Naive thymus-derived CD4-positive, alpha-beta T cell (primary cell): Measurements from ENCODE around the gene DUS1L. TPM values are rescaled to one million over a fixed set of nuclear protein-coding genes. Genes with fewer than 3 reads are reported as not detected.

ENCODE experiments used
- ATAC-seq: fragments of 150-1000 bp; cut with Tn5 transposase; 2 replicates; pipeline ENCODE4 v1.10.0; 2021; ENCODE audit warnings: mild to moderate bottlenecking, moderate library complexity
- CTCF ChIA-PET: fragments of 350-600 bp; sonication (Branson Sonifier 250); formaldehyde crosslinking; loops from one replicate; lab custom pipeline; 2021; ENCODE audit warnings: antibody characterized with exemption; lab: Charles Lee
- POLR2A ChIA-PET: fragments of 350-600 bp; sonication (Branson Sonifier 250); formaldehyde crosslinking; loops from one replicate; lab custom pipeline; 2021; ENCODE audit warnings: antibody characterized with exemption, inconsistent platforms; lab: Charles Lee
- DNase-seq, 9 donors: peaks; one replicate each; pipeline versions ENCODE4 v3.0.0 to v3.0.0-alpha.2; 2020 to 2022; ENCODE audit warnings: mixed read lengths in 1 of 9
- H3K27ac ChIP-seq: one replicate; pipeline ENCODE4 v1.7.0; 2013; ENCODE audit warnings: mild to moderate bottlenecking, low read depth, low read length, moderate library complexity
- H3K27me3 ChIP-seq, 2 donors: one replicate each; pipeline ENCODE4 v1.7.0; 2013; ENCODE audit warnings: low read length in 2 of 2, mild to moderate bottlenecking in 2 of 2, moderate library complexity in 2 of 2; ENCODE audit not compliant: control insufficient read depth in 2 of 2, insufficient read depth in 2 of 2
- H3K36me3 ChIP-seq, 3 experiments: 1 replicate in 2 of 3; 2 replicates in 1 of 3; pipeline ENCODE4 v1.7.0; 2013; ENCODE audit warnings: low read length in 3 of 3, mild to moderate bottlenecking in 3 of 3, moderate library complexity in 1 of 3; ENCODE audit not compliant: insufficient read depth in 3 of 3, control insufficient read depth in 2 of 3
- H3K4me1 ChIP-seq, 2 donors: one replicate each; pipeline ENCODE4 v1.7.0; 2013; ENCODE audit warnings: low read length in 2 of 2, mild to moderate bottlenecking in 2 of 2, moderate library complexity in 1 of 2; ENCODE audit not compliant: control insufficient read depth in 2 of 2, insufficient read depth in 2 of 2
- H3K4me3 ChIP-seq: 2 replicates; pipeline ENCODE4 v1.7.0; 2013; ENCODE audit warnings: mild to moderate bottlenecking, low read length
- H3K9me3 ChIP-seq, 3 experiments: 1 replicate in 2 of 3; 2 replicates in 1 of 3; pipeline ENCODE4 v1.7.0; 2013; ENCODE audit warnings: low read length in 3 of 3; ENCODE audit not compliant: control insufficient read depth in 2 of 3
- H3K27ac Mint-ChIP-seq, 9 donors: one replicate each; pipeline ENCODE4 v1.8.0; 2020 to 2022; ENCODE audit warnings: mixed read lengths in 9 of 9, mild to moderate bottlenecking in 8 of 9, moderate library complexity in 5 of 9, inconsistent platforms in 2 of 9
- H3K27me3 Mint-ChIP-seq, 5 donors: one replicate each; pipeline ENCODE4 v1.8.0; 2021 to 2022; ENCODE audit warnings: mixed read lengths in 5 of 5, mild to moderate bottlenecking in 1 of 5
- H3K36me3 Mint-ChIP-seq, 5 donors: one replicate each; pipeline ENCODE4 v1.8.0; 2020 to 2022; ENCODE audit warnings: mixed read lengths in 5 of 5, mild to moderate bottlenecking in 3 of 5, inconsistent platforms in 1 of 5
- H3K4me1 Mint-ChIP-seq, 7 donors: one replicate each; pipeline ENCODE4 v1.8.0; 2020 to 2022; ENCODE audit warnings: mixed read lengths in 7 of 7, mild to moderate bottlenecking in 3 of 7, inconsistent platforms in 1 of 7
- H3K4me3 Mint-ChIP-seq, 10 donors: one replicate each; pipeline ENCODE4 v1.8.0; 2020 to 2022; ENCODE audit warnings: mild to moderate bottlenecking in 10 of 10, mixed read lengths in 10 of 10, moderate library complexity in 6 of 10, inconsistent platforms in 2 of 10
- H3K9me3 Mint-ChIP-seq, 11 donors: one replicate each; pipeline ENCODE4 v1.8.0; 2020 to 2022; ENCODE audit warnings: mixed read lengths in 11 of 11, mild to moderate bottlenecking in 4 of 11, inconsistent platforms in 1 of 11, moderate library complexity in 1 of 11
- intact Hi-C, 2 donors: fragments of 100-400 bp; cut with micrococcal nuclease; formaldehyde crosslinking; loops; one replicate each; pipeline ENCODE4 v1.15.1; 2023
- polyA plus RNA-seq, 2 donors: library from polyadenylated mRNA; unstranded; fragments of 300-500 nt; fragmentation: Illumina TruSeq; gene quantifications; one replicate each; pipeline ENCODE4 v1.2.3, GENCODE V29; 2021
- total RNA-seq, 6 experiments: library from RNA in 5 of 6; stranded (reverse) in 5 of 6; gene quantifications; 1 replicate in 5 of 6; 2 replicates in 1 of 6; pipeline ENCODE4 v1.2.3 and lab custom pipeline; 2021 to 2026

DUS1L gene
- total and polyA plus RNA-seq, 7 experiments from 2014 or later, result 52.9 to 157 (median 143) TPM

GRCh38 chr17:82092995-82093751 is 27.6 kb upstream of the DUS1L start:
- Histone ChIP-seq H3K27me3 (no peaks in the 10 kb centered on the region), H3K27ac (no peak overlapping the region), H3K4me3 (no peak overlapping the region), H3K9me3 (no peaks in the 10 kb centered on the region), H3K4me1 (peaks cover 4 to 12% of the 10 kb centered on the region in 2 donors), H3K36me3 (peaks cover 0 to 74% (median 5%) of the 10 kb centered on the region in 3 experiments)
- POLR2A ChIA-PET, result no interaction called here
- peaks cover 0 to 3% (median 2%) of the 10 kb centered on the region in 5 donors for H3K36me3 Mint-ChIP-seq
- DNase-seq (peak in 1 of 9 donors; percentile 6), ATAC-seq (no peak)
- CTCF ChIA-PET, result no interaction called here
- peak overlapping the region in 1 of 9 donors; percentile 71 for H3K27ac Mint-ChIP-seq
- H3K27me3 Mint-ChIP-seq, result no peaks in the 10 kb centered on the region
- peak overlapping the region in 1 of 10 donors; percentile 45 for H3K4me3 Mint-ChIP-seq
- H3K4me1 Mint-ChIP-seq, result peaks cover 0 to 4% (median 0%) of the 10 kb centered on the region in 7 donors
- intact Hi-C loops, result loop anchor here in 1 of 2 donors (10.0 kb wide), 1 partner anchor 58 kb away; the partner anchor contains the start of genes DCXR and RAC3
- H3K9me3 Mint-ChIP-seq, result no peaks in the 10 kb centered on the region

- Histone ChIP-seq H3K27me3 (no peaks in the 10 kb centered on the region), H3K9me3 (no peaks in the 10 kb centered on the region), H3K36me3 (peaks cover 0 to 80% (median 5%) of the 10 kb centered on the region in 3 experiments), H3K4me1 (peaks cover 4 to 12% of the 10 kb centered on the region in 2 donors), H3K27ac (no peak overlapping the region), H3K4me3 (no peak overlapping the region)
- ATAC-seq, result no peak
- Mint-ChIP-seq H3K4me3 (no peak overlapping the region), H3K27me3 (no peaks in the 10 kb centered on the region), H3K4me1 (peaks cover 0 to 4% (median 0%) of the 10 kb centered on the region in 7 donors), H3K36me3 (peaks cover 0 to 3% (median 2%) of the 10 kb centered on the region in 5 donors), H3K9me3 (no peaks in the 10 kb centered on the region), H3K27ac (no peak overlapping the region)
- POLR2A ChIA-PET, result no interaction called here
- DNase-seq, result no peak
- intact Hi-C loops, result loop anchor here in 1 of 2 donors (10.0 kb wide), 1 partner anchor 58 kb away; the partner anchor contains the start of genes DCXR and RAC3
- CTCF ChIA-PET, result no interaction called here
Observed at GRCh38 chr17:82092628-82092994, 27.0 kb upstream of the DUS1L start.

- Mint-ChIP-seq H3K4me1 (peaks cover 0 to 4% (median 0%) of the 10 kb centered on the region in 7 donors), H3K4me3 (peak overlapping the region in 1 of 10 donors; percentile 41), H3K9me3 (no peaks in the 10 kb centered on the region), H3K36me3 (peaks cover 0 to 3% (median 2%) of the 10 kb centered on the region in 5 donors), H3K27ac (no peak overlapping the region), H3K27me3 (no peaks in the 10 kb centered on the region)
- DNase-seq, result no peak
- Histone ChIP-seq H3K27ac (no peak overlapping the region), H3K36me3 (peaks cover 0 to 85% (median 5%) of the 10 kb centered on the region in 3 experiments), H3K4me3 (no peak overlapping the region), H3K27me3 (no peaks in the 10 kb centered on the region), H3K4me1 (peaks cover 4 to 12% of the 10 kb centered on the region in 2 donors), H3K9me3 (no peaks in the 10 kb centered on the region)
- intact Hi-C loops, result loop anchor here in 1 of 2 donors (10.0 kb wide), 1 partner anchor 57 kb away; the partner anchor contains the start of genes DCXR and RAC3
- ChIA-PET POLR2A (no interaction called here), CTCF (no interaction called here)
- ATAC-seq, result no peak
Observed at GRCh38 chr17:82092094-82092586, 26.5 kb upstream of the DUS1L start.

GRCh38 chr17:82091264-82092066 is 25.9 kb upstream of the DUS1L start:
- Mint-ChIP-seq H3K4me1 (peaks cover 0 to 4% (median 0%) of the 10 kb centered on the region in 7 donors), H3K27me3 (no peaks in the 10 kb centered on the region), H3K27ac (no peak overlapping the region), H3K36me3 (peaks cover 0 to 3% (median 2%) of the 10 kb centered on the region in 5 donors), H3K4me3 (no peak overlapping the region), H3K9me3 (no peaks in the 10 kb centered on the region)
- ChIA-PET POLR2A (no interaction called here), CTCF (no interaction called here)
- peaks cover 0 to 91% (median 5%) of the 10 kb centered on the region in 3 experiments for H3K36me3 ChIP-seq
- H3K27me3 ChIP-seq, result no peaks in the 10 kb centered on the region
- H3K4me3 ChIP-seq, result no peak overlapping the region
- H3K4me1 ChIP-seq, result peaks cover 0 to 5% of the 10 kb centered on the region in 2 donors
- no peaks in the 10 kb centered on the region for H3K9me3 ChIP-seq
- intact Hi-C loops, result loop anchor here in 1 of 2 donors (10.0 kb wide), 1 partner anchor 57 kb away; the partner anchor contains the start of genes DCXR and RAC3
- DNase-seq (peak in 1 of 9 donors; percentile 8), ATAC-seq (no peak)
- H3K27ac ChIP-seq, result no peak overlapping the region

DNA sequence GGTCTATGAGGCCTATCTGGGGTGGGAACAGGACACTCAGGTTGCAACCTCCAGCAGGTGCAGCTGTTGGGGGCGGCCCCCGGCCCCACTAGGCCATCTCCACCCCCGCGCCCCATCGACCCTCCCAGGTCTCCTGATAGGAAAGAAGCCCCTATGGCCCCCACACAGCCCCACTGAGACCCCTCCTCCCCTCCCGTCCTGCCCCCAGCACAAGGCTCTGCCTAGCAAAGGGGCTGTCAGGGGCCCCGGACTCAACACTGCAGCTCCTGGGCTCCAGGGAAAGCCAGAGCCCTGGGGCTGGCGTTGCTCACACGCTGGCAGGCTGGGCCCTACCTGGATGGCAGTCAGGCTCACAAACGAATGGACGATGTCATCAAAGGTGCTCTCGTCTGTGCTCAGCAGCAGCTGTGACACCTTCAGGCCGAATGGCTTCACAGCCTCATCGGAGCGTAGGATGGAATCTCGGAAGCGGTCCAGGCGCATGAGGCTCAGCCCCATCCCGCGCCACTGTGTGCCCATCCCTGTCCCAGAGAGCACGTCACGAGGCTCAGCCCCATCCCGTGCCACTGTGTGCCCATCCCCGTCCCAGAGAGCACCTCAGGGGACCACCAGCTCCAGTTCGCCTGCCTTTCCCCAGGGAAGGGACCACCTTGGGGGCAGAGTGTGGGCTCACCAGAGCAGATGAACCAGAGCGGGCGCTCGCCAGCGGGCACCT is 25.1 kb upstream of the DUS1L start:
- ATAC-seq (no peak), DNase-seq (peak in 1 of 9 donors; percentile 9)
- Mint-ChIP-seq H3K9me3 (no peaks in the 10 kb centered on the region), H3K27ac (no peak overlapping the region), H3K36me3 (peaks cover 0 to 3% (median 0%) of the 10 kb centered on the region in 5 donors), H3K4me1 (peaks cover 0 to under 1% (median 0%) of the 10 kb centered on the region in 7 donors), H3K27me3 (no peaks in the 10 kb centered on the region), H3K4me3 (no peak overlapping the region)
- ChIA-PET CTCF (no interaction called here), POLR2A (no interaction called here)
- H3K36me3 ChIP-seq, result peaks cover 0 to 96% (median 5%) of the 10 kb centered on the region in 3 experiments
- no peaks in the 10 kb centered on the region for H3K27me3 ChIP-seq
- intact Hi-C loops, result loop anchor here in 1 of 2 donors (10.0 kb wide), 1 partner anchor 56 kb away; the partner anchor contains the start of genes DCXR and RAC3
- H3K4me1 ChIP-seq, result no peaks in the 10 kb centered on the region
- H3K27ac ChIP-seq, result no peak overlapping the region
- H3K9me3 ChIP-seq, result no peaks in the 10 kb centered on the region
- H3K4me3 ChIP-seq, result no peak overlapping the region
